ENCODE results near the gene ZDHHC14.

Gene ZDHHC14

DNA sequence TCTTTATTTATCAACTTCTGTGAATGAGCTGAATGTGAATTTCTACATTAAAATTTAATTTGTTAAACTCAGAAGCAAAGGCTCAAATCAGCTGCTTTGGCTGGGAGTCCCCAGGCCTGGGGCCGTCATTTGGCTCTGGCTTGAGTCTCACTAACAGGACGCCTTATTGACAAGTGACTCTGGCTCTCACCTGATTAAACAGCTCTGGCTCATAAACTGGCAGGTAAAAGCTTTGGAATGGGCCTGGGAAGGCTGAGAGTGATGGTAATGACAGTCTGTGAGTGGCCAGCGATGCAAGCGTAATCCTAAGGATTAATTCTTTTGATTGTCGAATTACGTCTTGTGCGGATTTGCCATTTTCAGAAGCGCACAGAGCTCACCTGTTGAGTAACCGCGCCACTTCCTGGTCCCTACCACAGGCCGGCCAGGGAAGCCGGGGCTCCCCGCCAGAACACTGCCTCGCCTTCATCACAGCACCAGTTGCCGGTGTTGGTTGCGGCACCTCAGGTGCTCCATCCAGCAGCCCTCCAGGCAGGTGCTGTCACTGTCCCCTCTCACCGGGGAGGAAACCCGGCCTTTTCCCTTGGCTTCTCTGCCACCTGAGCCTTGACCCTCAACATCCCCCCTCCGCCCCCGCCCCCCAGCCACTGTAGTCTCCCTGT lies 110.7 kb downstream of the ZDHHC14 start:
- no peak for DNase-seq (ENCODE audit: low read depth, low spot score)

DNA sequence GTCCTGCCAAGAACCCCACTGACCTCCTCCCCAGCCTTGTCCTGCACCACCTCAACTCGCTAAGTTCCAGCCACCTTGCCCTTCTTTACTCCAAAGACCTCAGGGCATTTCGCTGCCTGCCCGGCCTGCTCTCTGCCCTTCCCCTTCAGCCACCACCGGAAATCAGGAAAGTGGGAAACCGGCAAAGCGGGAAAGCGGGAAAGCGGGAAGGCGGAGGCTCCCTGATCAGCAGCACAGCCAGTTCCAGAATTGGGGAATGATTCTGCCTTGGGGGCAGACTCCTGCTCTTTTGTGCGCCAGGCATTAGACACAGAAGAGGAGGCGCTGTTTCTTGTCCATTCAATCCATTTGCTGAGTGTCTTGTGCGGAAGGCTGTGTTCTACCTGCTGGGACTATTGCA lies 111.3 kb downstream of the ZDHHC14 start:
- no peak for DNase-seq (ENCODE audit: low read depth, low spot score)

DNA sequence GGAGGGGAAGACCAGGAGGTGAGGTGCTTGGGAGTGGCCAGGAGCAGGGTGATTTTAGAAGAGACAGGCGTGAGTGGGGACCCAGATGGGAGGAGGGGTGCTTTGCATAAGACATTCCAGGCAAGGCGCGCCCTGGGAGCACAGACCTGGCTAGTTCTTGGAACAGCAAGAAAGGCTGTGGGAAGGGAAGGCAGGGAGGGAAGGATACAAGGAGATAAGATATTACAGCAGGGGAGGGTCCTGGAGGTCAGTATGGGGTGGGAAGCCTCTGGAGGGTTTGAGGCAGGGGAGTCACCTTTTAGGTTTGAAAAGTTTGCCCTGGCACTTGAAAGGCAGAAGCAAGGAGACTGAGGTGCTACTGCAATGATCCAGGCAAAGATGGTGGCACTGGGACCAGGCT lies 111.8 kb downstream of the ZDHHC14 start:
- DNase-seq (ENCODE audit: low read depth, low spot score), result no peak

DNA sequence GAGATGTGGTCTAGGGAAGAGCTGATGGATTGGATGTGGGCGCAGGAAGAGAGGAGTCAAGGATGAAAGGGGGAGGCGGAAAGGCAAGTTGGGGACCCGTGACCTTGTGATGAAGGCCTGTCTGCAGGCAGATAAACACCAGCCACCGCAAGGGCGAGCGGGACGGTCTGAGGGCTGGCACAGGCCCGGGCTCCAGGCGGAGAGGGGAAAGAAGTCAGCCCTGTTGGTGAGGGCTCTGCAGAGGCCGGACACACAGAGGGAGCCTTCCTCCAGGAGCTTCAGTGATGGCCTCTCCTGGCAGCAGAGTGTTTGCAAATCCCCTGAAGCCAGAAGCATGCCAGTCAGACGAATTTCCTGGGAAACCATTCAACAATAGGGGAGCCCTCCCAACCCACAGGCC lies 112.2 kb downstream of the ZDHHC14 start:
- no peak for DNase-seq (ENCODE audit: low read depth, low spot score)

DNA sequence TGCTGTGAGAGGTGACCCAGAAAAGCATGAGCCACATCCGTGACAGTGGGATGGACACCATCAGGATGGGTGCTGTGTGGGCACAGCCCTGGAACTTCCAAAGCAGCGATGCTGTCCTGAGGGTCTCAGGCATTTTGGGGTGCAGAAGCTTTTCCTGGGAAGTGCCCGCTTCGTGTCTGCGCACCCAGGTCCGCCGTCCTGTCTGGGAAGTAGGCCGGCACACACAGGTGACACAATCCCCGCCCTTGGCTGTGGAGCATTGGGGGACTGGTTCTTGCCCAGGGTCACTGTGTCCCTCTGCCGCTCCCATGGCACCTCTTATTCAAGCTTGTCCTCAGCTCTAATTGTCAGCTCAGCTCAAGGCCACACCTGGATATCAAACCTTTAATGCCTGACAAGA lies 112.6 kb downstream of the ZDHHC14 start:
- DNase-seq (ENCODE audit: low read depth, low spot score), result no peak

DNA sequence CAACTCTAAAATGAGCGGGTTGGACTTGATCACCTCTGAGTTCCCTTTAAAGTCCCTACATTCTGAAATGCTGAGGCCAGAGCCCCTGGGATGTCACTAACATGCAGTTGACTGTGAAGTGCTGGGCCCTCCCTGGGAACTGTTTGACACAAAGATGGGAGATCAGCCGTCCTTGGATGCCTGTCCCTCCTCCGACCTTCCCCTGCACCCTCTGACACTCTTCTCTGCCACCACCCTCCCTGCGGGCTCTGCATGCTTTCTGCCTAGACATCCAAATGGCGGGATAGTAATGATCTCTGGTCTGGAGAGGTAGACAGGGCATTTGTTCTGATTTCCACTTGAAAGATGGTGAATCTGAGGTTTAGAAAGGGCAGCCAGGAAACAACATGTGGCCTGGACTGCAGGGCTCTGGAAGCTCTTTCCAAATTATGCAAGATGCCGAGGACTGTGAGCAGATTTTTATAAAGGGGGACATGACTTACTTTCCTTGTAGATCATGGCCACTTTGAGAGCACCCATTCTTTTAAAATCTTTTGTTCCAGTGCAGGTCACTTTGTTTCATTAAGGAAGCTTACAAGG lies 113.2 kb downstream of the ZDHHC14 start:
- no peak for DNase-seq (ENCODE audit: low read depth, low spot score)

DNA sequence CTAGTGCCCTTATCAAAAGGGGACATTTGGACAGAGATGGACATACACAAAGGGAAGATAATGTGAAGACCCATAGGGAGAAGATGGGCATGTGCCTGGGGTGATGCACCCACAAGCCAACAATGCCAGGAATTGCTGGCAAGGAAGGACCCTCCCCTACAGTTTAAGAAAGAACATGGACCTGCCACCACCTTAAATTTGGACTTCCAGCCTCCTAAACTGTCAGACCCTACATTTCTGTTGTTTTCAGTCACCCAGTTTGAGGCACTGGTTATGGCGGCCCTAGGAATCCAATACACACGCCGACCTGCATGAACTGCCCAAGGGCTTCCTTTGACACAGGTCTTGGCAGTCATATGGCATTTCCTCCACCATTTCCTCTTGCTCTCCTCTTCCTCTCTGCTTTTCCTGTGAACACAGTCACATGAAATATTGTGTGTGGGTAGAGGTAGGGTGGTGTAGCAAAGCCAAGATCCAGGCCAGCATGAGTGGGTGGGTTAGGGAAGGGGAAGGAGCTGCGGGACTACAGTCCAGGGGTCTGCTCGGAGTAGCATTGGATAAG lies 115.6 kb downstream of the ZDHHC14 start:
- DNase-seq (ENCODE audit: low read depth, low spot score), result no peak

DNA sequence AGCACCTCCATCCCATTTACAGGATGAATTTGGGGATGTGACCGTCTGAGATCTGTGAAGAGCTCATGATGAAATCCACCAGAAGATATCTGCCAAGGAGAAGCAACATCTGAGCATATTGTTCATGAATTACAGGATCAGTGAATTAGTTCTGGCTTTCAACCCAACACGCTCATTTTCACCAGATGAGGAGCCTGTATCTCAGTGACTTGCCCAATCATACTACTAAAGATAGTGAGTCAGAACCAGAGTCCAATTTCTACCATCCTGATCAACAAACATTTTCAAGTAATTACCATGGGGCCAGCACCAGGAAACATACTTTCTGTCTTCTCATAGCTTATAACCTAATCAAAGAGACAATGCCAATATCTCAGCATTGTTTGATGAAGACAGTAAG lies 116.6 kb downstream of the ZDHHC14 start:
- no peak for DNase-seq (ENCODE audit: low read depth, low spot score)

DNA sequence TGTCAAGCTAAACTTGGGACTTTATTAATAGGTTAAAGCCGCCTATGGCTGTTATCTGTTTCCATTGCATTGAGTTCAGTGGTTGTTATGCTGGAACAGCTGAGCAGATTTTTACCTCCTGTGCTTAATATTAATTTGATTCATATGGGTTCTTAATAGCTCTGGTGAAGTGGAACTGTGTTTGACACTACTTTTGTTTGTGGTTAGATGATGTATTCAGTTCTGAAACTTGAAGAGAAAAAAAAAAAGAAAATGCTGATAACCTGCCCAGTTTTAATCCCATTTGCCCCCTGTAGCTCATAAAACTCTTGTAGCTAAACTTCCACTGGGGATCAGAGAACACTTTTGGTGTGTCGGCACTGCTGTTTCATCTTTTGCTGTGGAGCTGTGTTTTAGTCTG lies 117.8 kb downstream of the ZDHHC14 start:
- no peak for DNase-seq (ENCODE audit: low read depth, low spot score)

DNA sequence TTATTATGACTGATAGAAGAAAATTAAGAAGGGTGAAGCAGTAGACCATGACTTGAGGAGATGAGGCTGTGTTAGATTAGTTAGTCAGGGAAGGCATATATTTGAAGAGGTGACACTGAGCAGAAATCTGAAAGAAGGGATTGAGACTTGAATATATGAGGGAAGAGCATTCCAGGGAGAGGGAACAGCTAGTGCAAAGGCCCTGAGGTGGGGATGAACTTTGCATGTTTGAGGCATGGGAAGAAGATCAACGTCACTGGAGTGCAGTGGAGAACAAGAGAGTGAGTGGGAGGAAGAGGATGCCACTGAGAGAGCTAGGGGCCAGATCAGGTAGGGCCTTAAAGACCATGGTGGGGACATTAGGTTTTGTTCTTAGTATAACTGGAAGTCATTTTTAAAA lies 119.0 kb downstream of the ZDHHC14 start:
- DNase-seq (ENCODE audit: low read depth, low spot score), result no peak

DNA sequence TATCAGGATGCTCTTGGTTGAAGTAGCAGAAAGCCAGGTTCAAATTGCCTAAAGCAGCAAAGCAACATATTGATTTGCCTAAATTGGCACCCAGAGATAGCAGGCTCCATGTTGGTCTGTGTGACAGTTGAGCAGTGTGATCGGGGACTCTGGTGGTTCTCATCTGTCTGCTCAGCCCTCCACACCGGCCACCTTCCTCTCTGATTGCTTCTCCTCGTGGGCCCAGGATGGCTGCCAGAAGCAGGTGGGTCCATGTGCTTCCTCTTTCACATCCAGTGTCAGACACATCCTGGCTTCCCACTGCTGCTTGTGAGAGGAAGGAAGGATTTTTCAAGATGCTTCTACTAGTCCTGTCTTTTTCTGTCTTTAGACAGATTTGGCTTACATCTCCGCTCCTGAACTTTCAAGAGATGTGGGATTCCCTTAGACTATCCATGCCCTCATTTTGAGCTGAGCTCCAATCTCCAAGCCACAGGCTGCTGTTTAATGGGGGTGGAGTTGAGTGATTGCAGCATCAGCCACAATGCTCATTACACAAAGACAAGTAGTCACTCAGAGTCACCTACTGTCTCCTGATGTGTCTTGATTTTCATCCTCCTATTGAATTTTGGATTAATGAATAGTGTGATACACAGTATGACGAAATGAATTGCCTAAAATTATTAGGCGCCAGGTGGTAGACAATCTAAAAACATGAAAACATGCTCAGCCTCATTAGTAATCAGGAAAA lies 122.2 kb downstream of the ZDHHC14 start:
- DNase-seq (ENCODE audit: low read depth, low spot score), result no peak

DNA sequence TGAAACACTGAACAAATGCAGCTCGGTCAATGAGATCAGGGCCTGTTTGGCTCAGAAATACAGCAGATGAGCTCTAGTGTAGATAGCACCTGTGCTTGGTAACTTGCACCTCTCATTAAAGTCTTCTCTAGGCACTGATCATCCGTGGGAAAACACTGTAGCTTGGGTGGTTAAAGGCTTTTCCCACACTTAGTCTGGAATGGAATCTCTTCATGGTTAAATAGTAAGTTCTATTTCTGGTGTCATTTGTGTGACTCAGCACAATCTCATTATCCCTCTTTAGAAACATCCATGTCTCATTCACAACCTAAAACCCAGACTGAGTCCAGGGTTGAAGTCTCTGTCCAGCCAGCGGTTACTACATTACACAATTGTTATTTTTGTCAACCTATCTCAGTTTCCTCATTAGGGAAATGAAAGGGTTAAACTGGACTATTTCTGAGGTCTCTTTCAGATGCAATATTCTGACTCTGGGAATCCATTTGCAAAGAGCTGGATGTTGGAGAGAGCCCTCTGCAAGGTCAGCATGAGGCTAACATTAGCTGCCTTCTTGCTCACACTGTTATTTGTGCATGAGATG lies 125.0 kb downstream of the ZDHHC14 start:
- no peak for DNase-seq (ENCODE audit: low read depth, low spot score)

DNA sequence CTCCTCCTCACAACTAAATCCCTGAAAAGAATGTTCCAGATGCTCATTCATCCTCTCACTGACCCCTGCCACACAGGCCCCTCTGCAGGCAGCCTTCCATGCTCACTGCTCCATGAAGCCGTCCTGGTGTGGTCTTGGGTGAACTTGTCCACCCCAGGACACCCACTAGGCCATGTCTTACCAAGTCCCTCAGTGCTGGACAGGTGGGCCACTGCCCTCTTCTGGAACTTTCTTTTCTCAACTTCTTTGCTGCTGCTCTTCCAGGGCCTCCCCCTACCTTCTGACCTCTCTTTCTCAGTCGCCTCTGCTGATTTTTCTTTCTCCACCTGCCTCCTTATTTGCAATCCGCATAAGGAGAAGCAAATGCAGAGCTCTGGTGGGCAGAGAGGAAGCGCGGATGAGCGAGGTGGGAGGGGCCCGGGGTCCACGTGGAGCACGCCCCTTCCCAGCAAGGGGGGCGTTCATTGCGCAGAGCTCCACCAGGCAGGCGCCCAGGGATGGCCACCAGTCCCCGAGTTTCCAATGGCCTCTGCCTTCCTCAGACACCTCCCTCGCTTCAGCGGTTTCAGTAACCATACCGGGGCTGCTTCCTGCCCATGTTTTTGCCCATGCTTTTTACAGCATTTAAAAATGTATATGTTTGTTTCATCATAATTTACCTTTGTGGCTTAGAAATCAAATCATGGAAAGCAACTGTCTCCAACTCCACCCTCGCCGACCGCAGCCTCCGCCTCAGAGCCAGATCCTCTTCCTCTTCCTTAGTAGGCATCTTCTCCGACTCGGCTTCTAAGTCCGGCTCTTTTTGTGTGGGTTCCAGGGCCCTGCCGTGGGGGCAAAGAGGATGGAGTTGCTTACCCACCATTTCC lies 129.6 kb downstream of the ZDHHC14 start:
- no peak for DNase-seq (ENCODE audit: low read depth, low spot score)

DNA sequence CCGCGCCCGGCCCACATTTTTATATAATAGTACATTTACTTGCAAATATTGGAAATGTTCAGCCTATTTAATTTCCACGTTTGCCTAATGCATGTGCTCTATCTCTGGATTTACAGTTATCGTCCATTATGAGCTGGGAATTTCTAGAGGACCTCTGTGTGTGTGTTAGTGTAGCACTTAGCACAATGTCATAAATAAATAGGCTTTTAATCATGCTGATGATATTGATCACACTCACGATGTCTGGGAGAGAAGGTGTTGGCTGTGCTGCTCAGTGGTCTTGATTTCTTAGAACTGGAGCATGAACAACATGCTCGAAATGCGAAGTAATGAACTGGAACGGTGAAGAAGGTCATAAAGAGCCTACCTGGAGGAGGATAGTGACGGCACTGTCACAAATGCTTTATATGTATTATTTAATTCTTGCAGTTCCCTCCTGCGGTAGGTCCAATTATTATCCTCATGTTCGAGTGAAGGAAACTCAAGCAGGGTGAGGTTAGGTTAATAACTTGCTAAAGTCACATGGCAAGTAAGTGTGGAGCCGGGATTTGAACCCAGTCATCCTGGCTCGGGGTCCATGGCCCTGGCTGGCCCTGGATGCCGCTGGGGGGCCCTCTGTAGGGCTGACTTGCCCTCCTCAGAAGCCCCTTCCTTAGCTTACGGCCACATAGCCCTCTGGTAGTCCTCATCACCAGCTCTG lies 130.8 kb downstream of the ZDHHC14 start:
- DNase-seq (ENCODE audit: low read depth, low spot score), result no peak

DNA sequence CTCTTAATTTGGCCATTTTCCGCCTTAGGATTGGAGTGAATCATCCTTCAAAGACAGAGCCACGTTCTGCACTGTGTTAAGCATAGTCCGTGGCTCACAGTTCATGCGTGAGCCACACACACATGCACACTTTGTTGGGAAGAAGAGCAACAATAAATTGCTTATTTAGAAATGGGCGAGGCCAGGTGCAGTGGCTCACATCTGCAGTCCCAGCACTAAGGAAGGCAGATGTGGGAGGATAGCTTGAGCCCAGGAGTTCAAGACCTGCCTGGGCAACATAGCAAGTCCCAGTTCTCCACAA lies 131.3 kb downstream of the ZDHHC14 start:
- DNase-seq (ENCODE audit: low read depth, low spot score), result no peak

DNA sequence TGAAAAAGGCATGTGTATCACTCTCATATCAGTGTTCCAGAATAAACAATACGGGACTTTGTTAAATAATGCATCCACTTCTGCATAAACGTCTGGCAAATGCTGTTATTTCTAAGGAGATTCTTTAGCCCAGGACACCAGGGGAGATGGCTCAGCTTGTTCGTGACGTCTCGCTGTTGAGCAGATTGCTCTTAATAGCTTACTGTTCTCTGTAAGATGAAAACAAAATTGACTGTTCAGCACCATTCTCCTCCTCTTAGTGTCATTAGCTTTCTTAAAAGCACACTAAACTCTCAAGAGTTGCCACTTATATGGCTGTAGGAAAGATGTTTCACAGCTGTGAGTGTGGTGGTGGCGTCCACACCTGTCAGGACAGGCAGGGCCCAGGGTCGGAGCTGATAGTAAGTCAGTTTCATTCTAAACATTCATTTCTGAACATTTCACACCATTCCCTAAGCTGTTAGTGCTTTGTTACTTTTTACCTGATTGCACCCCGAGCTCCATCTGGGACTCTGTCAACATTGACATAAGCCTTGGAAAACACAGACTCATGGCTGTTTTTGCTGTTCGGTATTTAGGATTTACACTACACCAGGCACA lies 132.1 kb downstream of the ZDHHC14 start:
- no peak for DNase-seq (ENCODE audit: low read depth, low spot score)

DNA sequence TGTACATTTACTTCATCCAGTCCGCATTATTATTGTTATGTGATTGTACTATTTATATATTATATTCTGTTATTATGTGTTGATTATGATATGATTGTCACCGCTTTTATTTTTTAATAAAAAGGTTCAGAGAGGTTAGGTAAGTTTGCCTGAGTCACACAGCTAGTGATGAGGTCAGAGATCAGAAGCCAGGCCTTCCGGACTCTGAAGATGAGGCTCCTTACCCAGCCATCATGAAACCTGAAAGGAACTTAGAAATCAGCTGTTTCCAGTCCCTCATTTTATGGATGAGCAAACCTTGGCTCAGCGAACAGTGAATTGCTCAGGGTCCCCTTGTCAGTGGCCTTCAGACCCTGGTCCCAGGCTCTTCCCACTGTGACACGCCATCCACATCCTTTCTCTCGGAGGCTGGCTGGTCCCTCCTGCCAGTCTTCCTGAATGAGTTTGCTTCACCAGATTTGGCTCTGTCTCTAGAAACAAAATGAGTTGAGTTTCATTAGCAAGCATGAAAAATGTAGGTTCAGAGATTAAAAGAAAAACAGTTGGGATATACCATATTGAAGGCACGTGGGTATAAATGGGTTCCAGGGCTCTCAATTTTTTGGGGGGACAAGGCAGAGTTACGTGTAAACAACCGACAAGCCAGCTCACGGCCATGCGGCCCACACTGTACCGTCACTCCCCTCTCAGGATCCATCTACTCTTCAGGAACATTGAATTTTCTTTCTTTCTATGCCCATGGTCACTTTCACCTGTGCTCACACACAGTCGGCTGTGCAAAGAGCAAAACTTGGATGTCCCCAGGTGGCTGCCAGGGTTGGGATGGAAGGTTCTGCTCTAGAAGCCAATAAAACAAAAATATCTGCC lies 132.9 kb downstream of the ZDHHC14 start:
- DNase-seq (ENCODE audit: low read depth, low spot score), result no peak

DNA sequence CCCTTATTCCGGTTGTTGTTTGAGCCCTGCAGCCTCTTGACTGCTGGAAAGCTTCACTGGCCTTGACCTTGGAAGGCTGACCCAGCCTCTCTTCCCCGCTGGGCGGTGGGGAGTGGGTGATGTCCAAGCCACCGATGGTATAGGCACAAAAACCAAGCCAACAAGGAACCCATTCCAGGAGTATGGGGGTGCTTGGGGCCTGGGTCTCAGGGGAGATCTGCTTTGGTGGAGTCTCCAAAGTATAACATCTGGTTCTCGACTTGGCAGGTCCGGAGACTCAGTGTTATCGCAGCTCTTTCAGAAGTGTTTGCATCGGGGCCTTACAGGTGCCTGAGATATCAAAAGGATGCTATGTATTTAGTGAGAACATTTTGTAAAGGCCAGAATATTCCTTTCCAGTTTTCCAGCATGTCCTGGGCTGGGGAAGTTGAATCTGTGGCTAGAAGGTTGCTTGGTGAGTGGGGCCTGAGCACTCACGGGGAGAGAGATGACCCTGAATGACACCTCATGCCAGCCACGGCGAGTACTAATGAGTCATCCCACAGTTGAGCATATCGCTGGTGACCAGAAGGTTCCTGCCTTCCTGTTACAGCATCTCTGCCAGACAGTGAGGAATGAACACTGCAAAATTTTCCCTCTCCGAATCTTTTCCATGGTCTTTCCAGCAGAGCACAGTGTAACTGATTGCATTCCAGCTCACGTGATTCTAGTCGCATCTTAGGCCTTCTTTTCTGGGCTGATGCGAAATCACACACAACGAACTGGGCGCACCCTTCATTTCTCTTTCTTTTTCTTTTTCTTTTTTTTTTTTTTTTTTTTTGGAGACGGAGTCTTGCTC lies 133.9 kb downstream of the ZDHHC14 start:
- DNase-seq (ENCODE audit: low read depth, low spot score), result no peak

Measured in brain pericyte (primary cell).